Pancreas (tissue), 10 donors: ENCODE measurements around the gene TATDN2. TPM values are rescaled to one million over a fixed set of nuclear protein-coding genes. Genes with fewer than 3 reads are reported as not detected.
A peak's percentile ranks its signal among the peaks of the same experiment; 100 is the strongest.

ENCODE experiments used
- ATAC-seq, 4 donors: fragments of 200-7000 bp; cut with Tn5 transposase; one replicate each; pipeline versions ENCODE4 v1.8.0 to v1.9.1; 2020; ENCODE audit warnings: mild to moderate bottlenecking in 4 of 4, moderate library complexity in 4 of 4
- DNase-seq, 6 donors: peaks; one replicate each; pipeline ENCODE4 v3.0.0-alpha.2; 2020
- FAIRE-seq: peaks from 2 replicates; lab custom pipeline; 2012; peaks lifted over from hg19 to GRCh38; lab: Jason Lieb, UNC
- H3K27ac ChIP-seq, 4 donors: fragments of 200-600 bp; sonication (generic); 1 replicate in 3 of 4; 2 replicates in 1 of 4; pipeline versions ENCODE4 v1.5.0 to v1.8.0; 2020
- H3K27me3 ChIP-seq, 4 donors: fragments of 200-600 bp; one replicate each; pipeline ENCODE4 v1.8.0; 2021
- H3K36me3 ChIP-seq, 3 donors: fragments of 200-600 bp; sonication (generic) in 1 of 3; one replicate each; pipeline versions ENCODE4 v1.5.0 to v1.8.0; 2020 to 2021
- H3K4me1 ChIP-seq, 3 donors: fragments of 200-600 bp; one replicate each; pipeline ENCODE4 v1.8.0; 2021
- H3K4me3 ChIP-seq, 4 donors: fragments of 200-600 bp; sonication (generic) in 2 of 4; one replicate each; pipeline versions ENCODE4 v1.5.0 to v1.8.0; 2020 to 2021
- H3K9me3 ChIP-seq, 4 donors: fragments of 200-600 bp; one replicate each; pipeline ENCODE4 v1.8.0; 2021
- CTCF ChIP-seq, 4 donors: fragments of 200-600 bp; sonication (generic) in 3 of 4; IDR thresholded peaks; one replicate each; pipeline versions ENCODE4 v1.5.0 to v1.8.0; 2021; ENCODE audit warnings: antibody characterized with exemption in 4 of 4
- WGBS, 2 donors: extraction: QIAGEN DNeasy Blood & Tissue Kit; methylation state at CpG; one replicate each; pipeline ENCODE4 v1.1.7; 2013; 5-methylcytosine and 5-hydroxymethylcytosine counted together
- intact Hi-C, 3 donors: fragments of 100-400 bp; cut with DNase I; formaldehyde crosslinking; loops; one replicate each; pipeline versions ENCODE4 v1.11.1 to v1.14.2; 2022
- polyA plus RNA-seq, 2 donors: library from polyadenylated mRNA; stranded (reverse); fragments of 200-250 nt; gene quantifications; one replicate each; pipeline ENCODE4 v1.2.3, GENCODE V29; 2013
- total RNA-seq, 6 donors: library from RNA; stranded (reverse); fragmentation: NEBNext Ultra II Directional in 4 of 6; extraction: Animal tissue kit (Norgen Biotek cat#: 25700) in 4 of 6; gene quantifications; one replicate each; pipeline versions ENCODE4 v1.2.1 to v1.2.4, GENCODE V29; 2021 to 2023
- donor health status: healthy with polysubstance abuse.
- donor health status: DM: no; HTN: no; CAD: no; lungs with moderate emphysema.
- donor health status: DM: no; HTN: no; CAD: no.
- donor health status: control.
- donor health status: control.
- donor health status: Bipolar disorder and iron deficiency.
- donor health status: DM: yes; HTN: yes; CAD: no.
- donor health status: DM: no; HTN: no; CAD: no.
- donor health status: DM: no; HTN: no; CAD: no.
- donor health status: DM: yes; HTN: yes; CAD: no.

The TATDN2 gene
- total and polyA plus RNA-seq, 8 donors = 9.2 to 23.1 (median 15.1) TPM

DNA sequence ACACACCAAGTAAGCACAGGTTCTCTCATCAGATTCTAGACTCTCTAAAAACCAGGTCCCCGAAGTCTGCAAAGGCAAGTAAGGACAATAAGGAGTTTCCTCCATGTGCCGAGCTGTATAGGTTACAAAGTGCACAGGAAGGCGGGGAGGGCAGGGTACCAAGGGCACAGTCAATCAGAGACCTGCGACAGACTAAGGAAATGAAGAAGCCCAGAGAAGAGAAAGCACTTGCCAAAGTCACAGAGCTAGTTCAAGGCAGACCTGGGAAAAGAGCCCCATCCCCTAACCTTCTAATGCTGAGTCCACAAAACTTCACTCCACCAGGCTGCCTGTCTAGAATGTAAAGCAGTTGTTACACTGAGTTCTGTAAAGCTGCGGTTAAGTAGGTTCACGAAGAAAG, 71.0 kb downstream of the TATDN2 start:
- Histone ChIP-seq H3K4me1 (no peaks in the 10 kb centered on the region), H3K27ac (no peak overlapping the region), H3K4me3 (peak overlapping the region in 1 of 4 donors; percentile 66), H3K27me3 (no peaks in the 10 kb centered on the region), H3K36me3 (peaks cover 0 to 26% (median 11%) of the 10 kb centered on the region in 3 donors), H3K9me3 (no peaks in the 10 kb centered on the region)
- ATAC-seq (no peak), FAIRE-seq (no peak), DNase-seq (no peak)
- TF ChIP-seq CTCF (IDR thresholded peaks at IDR 0.05) = no peak
- 29 to 34% methylated on average over 6 of the region's 6 CpGs for WGBS, 2 donors
- intact Hi-C loops = no loop called here

GRCh38 chr3:10319804-10320203, 71.5 kb downstream of the TATDN2 start:
- peak overlapping the region; percentile 66 to 98 (median 94) for H3K4me3 ChIP-seq
- H3K4me1 ChIP-seq = no peaks in the 10 kb centered on the region
- peaks cover 0 to 21% (median 5%) of the 10 kb centered on the region in 3 donors for H3K36me3 ChIP-seq
- FAIRE-seq (no peak), DNase-seq (no peak), ATAC-seq (no peak)
- no peaks in the 10 kb centered on the region for H3K9me3 ChIP-seq
- no peak for TF ChIP-seq CTCF (IDR thresholded peaks at IDR 0.05)
- H3K27ac ChIP-seq = no peak overlapping the region
- 2 to 6% methylated on average over 3 of the region's 3 CpGs for WGBS, 2 donors
- intact Hi-C loops = no loop called here
- H3K27me3 ChIP-seq = no peaks in the 10 kb centered on the region

DNA sequence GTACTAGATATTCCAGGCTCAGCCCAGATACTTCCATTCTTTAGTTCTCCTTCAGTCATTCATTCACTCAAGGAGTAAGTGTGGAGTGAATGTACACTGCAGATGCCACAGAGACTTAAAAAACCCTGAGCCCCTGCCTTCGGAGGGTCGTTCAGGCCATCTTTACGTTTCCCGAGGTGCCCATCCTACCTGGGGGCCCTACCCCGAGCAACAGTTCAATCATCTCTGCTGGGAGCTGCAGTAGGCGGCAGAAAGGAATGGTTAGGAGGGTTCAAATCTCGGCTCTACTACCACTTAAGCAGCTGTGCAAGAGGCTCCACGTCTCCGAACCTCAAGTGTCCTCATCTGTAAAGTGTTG, 72.0 kb downstream of the TATDN2 start:
- FAIRE-seq = no peak
- TF ChIP-seq CTCF (IDR thresholded peaks at IDR 0.05) = no peak
- Histone ChIP-seq H3K36me3 (peaks cover 0 to 16% (median under 1%) of the 10 kb centered on the region in 3 donors), H3K27ac (peak overlapping the region; percentile 73 to 79 (median 78)), H3K4me1 (no peaks in the 10 kb centered on the region), H3K27me3 (no peaks in the 10 kb centered on the region), H3K9me3 (no peaks in the 10 kb centered on the region), H3K4me3 (peak overlapping the region; percentile 66 to 98 (median 94))
- WGBS, 2 donors = 0 to 1% methylated on average over 9 of the region's 9 CpGs
- intact Hi-C loops = no loop called here
- no peak for DNase-seq
- ATAC-seq = peak in 3 of 4 donors; percentile 4 to 9 (median 6)

DNA sequence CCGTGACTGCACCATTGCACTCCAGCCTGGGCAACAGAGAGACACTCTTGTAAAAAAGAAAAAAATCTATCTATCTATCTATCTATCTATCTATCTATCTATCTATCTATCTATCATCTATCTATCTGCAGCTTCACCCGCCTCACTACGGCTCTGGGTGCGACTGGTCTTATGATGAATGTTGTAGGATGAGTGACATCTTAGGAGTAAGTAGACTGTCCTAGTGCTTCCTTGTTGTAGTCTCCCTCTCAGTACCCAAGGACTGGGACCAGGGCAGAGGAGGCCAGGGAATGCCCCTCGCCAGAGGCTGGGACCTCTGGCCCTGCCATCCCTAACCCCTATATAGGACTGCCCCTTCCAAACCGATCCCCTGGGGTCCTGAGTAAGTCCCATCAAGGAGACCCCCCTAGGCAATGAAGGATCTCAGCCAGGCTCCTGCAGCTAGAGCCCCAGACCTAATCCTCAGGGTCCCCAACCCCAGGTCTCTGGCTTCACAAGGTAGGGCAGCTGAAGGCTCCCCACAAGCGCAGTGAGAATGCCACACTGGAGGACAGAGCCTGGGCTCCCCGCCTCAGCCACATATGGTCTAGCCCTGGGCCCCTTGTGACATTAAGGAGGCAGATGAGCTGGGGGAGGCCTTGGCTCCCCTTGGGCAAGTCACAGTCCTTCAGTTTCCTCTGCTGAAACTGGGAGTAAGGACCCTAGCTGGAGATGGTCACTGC, 73.5 kb downstream of the TATDN2 start:
- peaks cover 0 to 7% (median 0%) of the 10 kb centered on the region in 3 donors for H3K36me3 ChIP-seq
- H3K27ac ChIP-seq = no peak overlapping the region
- intact Hi-C loops = no loop called here
- H3K4me3 ChIP-seq = peak overlapping the region in 1 of 4 donors; percentile 91
- DNase-seq (no peak), FAIRE-seq (no peak), ATAC-seq (no peak)
- no peaks in the 10 kb centered on the region for H3K4me1 ChIP-seq
- H3K9me3 ChIP-seq = no peaks in the 10 kb centered on the region
- no peaks in the 10 kb centered on the region for H3K27me3 ChIP-seq
- no peak for TF ChIP-seq CTCF (IDR thresholded peaks at IDR 0.05)
- WGBS, 2 donors = 84 to 88% methylated on average over 8 of the region's 8 CpGs

DNA sequence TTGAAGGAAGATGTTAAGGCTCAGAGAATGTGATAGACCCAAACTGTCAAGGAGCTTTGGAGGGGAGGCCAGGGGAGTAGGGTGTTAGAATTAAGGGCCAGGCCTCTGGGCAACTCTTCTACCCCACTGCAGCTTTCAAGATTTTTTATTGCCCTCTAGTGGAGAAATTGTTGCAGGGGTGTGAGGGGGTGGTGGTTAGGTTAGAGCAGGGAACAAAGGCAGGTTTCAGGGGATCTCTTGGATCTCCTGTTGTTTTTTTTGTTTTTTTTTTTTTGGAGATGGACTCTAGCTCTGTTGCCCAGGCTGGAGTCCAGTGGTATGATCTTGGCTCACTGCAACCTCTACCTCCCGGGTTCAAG, 74.1 kb downstream of the TATDN2 start:
- intact Hi-C loops = no loop called here

More for the DNA sequence above, 74.1 kb downstream of the TATDN2 start:
- Histone ChIP-seq H3K36me3 (peaks cover 0 to 6% (median 0%) of the 10 kb centered on the region in 3 donors), H3K27me3 (no peaks in the 10 kb centered on the region), H3K4me1 (no peaks in the 10 kb centered on the region), H3K4me3 (no peak overlapping the region), H3K27ac (no peak overlapping the region), H3K9me3 (no peaks in the 10 kb centered on the region)
- WGBS, 2 donors = 74 to 92% methylated on average over 1 of the region's 1 CpG
- ATAC-seq (no peak), DNase-seq (no peak), FAIRE-seq (no peak)
- TF ChIP-seq CTCF (IDR thresholded peaks at IDR 0.05) = no peak
